Gastrocnemius medialis (tissue), 4 donors: Measurements from ENCODE around the gene ZNF236. TPM values are rescaled to one million over a fixed set of nuclear protein-coding genes. Genes with fewer than 3 reads are reported as not detected.

ENCODE experiments used
- ATAC-seq, 2 donors: fragments of 150-250 bp; one replicate each; pipeline ENCODE4 v1.9.1; 2016
- DNase-seq, 2 donors: peaks; one replicate each; pipeline ENCODE4 v3.0.0-alpha.2; 2019
- H3K27ac ChIP-seq, 4 donors: fragments of 200-600 bp; sonication (generic); 1 replicate in 1 of 4; 2 replicates in 3 of 4; pipeline ENCODE4 v1.5.1; 2016 to 2018; ENCODE audit warnings: mild to moderate bottlenecking in 2 of 4, moderate library complexity in 1 of 4
- H3K27me3 ChIP-seq, 3 donors: fragments of 200-600 bp; sonication (generic) in 2 of 3; 1 replicate in 1 of 3; 2 replicates in 2 of 3; pipeline versions ENCODE4 v1.5.1 to v1.6.0; 2016 to 2019; ENCODE audit warnings: mild to moderate bottlenecking in 1 of 3, moderate library complexity in 1 of 3
- H3K36me3 ChIP-seq, 2 donors: fragments of 200-600 bp; sonication (generic) in 1 of 2; one replicate each; pipeline ENCODE4 v1.5.1; 2017 to 2018
- H3K4me1 ChIP-seq, 2 donors: fragments of 200-600 bp; sonication (generic) in 1 of 2; one replicate each; pipeline ENCODE4 v1.5.1; 2016 to 2017; ENCODE audit warnings: mild to moderate bottlenecking in 2 of 2
- H3K4me3 ChIP-seq, 4 donors: fragments of 200-600 bp; sonication (generic) in 3 of 4; 1 replicate in 1 of 4; 2 replicates in 3 of 4; pipeline ENCODE4 v1.5.1; 2016 to 2019; ENCODE audit warnings: mild to moderate bottlenecking in 2 of 4
- H3K9me3 ChIP-seq, 3 donors: fragments of 200-600 bp; sonication (generic) in 2 of 3; 1 replicate in 1 of 3; 2 replicates in 2 of 3; pipeline ENCODE4 v1.5.1; 2016 to 2019
- CTCF ChIP-seq, 5 experiments: fragments of 450-650 bp in 3 of 5; fragments of 200-600 bp in 2 of 5; sonication (generic) in 2 of 5; IDR thresholded peaks in 4 of 5; conservative IDR thresholded peaks in 1 of 5; 1 replicate in 4 of 5; 2 replicates in 1 of 5; pipeline ENCODE4 v1.5.1; 2016 to 2019; ENCODE audit warnings: antibody characterized with exemption in 5 of 5, mild to moderate bottlenecking in 3 of 5, moderate library complexity in 3 of 5
- POLR2A ChIP-seq, 2 donors: fragments of 450-650 bp; IDR thresholded peaks; one replicate each; pipeline ENCODE4 v1.6.1; 2017; ENCODE audit warnings: antibody characterized with exemption in 2 of 2, mild to moderate bottlenecking in 2 of 2, moderate library complexity in 2 of 2
- in situ Hi-C, 4 donors: fragments of 200-750 bp; cut with MboI; loops; one replicate each; pipeline versions ENCODE4 v1.15.0 to v1.8.0; 2017; ENCODE audit warnings: low sequenced_read_pairs in 4 of 4
- intact Hi-C: fragments of 100-400 bp; cut with DNase I; formaldehyde crosslinking; loops from one replicate; pipeline ENCODE4 v1.15.1; 2023; ENCODE audit warnings: low total_unique reads
- total RNA-seq, 4 donors: library from RNA; depleted of rRNA; stranded (reverse); fragments of >200 nt; gene quantifications; one replicate each; pipeline versions ENCODE4 v1.1.0 to v1.2.3, GENCODE V29; 2016

Gene ZNF236
- total RNA-seq, 4 donors from 2014 or later: 6.2 to 7.1 (median 6.5) TPM

DNA sequence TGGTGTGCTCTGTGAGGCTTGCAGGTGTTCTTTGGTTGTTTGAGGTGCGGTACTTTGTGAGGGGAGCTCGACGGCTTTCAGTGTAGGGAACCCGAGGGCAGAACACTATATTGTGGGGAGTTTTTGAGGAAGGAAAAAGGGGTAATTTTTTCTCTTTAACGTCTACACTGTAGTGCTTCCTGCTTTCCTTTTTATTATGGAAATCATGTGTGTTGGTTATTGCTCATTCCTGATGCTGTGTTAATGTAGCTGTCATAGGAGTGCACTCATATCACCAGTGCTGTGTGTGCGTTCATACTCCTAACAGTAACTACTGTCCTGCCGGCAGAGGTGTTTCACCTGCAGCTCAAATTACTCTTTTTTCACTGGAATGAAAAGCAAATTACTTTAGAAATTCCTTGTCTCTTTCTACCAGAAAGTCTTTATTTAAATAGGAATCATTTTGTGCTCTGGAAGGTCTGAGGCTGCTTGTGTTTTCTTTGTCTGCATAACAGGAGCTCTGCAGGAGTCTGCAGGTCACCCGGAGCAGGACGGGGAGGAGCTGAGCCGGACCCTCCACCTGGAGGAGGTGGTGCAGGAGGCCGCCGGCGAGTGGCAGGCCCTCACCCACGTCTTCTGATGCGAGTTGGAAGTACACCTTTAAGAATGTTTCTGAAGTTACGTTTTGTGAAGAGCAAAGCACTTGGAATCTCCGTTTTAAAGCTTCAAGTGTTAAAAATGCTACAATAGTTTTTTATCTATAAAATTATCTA, 145.5 kb downstream of the ZNF236 start:
- no peak for DNase-seq
- H3K9me3 ChIP-seq: no peaks in the 10 kb centered on the region
- H3K36me3 ChIP-seq: peaks cover 0 to 14% of the 10 kb centered on the region in 2 donors
- intact Hi-C loops (no loop called here), in situ Hi-C loops (no loop called here)
- no peaks in the 10 kb centered on the region for H3K27me3 ChIP-seq
- no peak overlapping the region for H3K4me3 ChIP-seq
- no peak for TF ChIP-seq POLR2A (IDR thresholded peaks at IDR 0.05)
- TF ChIP-seq CTCF (IDR thresholded peaks at IDR 0.05 in 4 of 5, conservative IDR thresholded peaks at IDR 0.05 in 1 of 5): no peak
- H3K4me1 ChIP-seq: no peaks in the 10 kb centered on the region
- ATAC-seq: no peak
- no peak overlapping the region for H3K27ac ChIP-seq

GRCh38 chr18:76970770-76971559, 148.6 kb downstream of the ZNF236 start:
- in situ Hi-C loops (loop anchor here in 1 of 4 donors (5.0 kb wide), 1 partner anchor 174 kb away; no protein-coding TSS in a partner anchor), intact Hi-C loops (no loop called here)
- Histone ChIP-seq H3K36me3 (peaks cover 0 to 14% of the 10 kb centered on the region in 2 donors), H3K9me3 (no peaks in the 10 kb centered on the region), H3K4me1 (no peaks in the 10 kb centered on the region), H3K4me3 (no peak overlapping the region), H3K27ac (no peak overlapping the region), H3K27me3 (no peaks in the 10 kb centered on the region)
- ATAC-seq: no peak
- DNase-seq: no peak
- TF ChIP-seq POLR2A (IDR thresholded peaks at IDR 0.05) (no peak), CTCF (IDR thresholded peaks at IDR 0.05 in 4 of 5, conservative IDR thresholded peaks at IDR 0.05 in 1 of 5) (no peak)

- TF ChIP-seq POLR2A (IDR thresholded peaks at IDR 0.05) (no peak), CTCF (IDR thresholded peaks at IDR 0.05 in 4 of 5, conservative IDR thresholded peaks at IDR 0.05 in 1 of 5) (no peak)
- no peak for DNase-seq
- no peak for ATAC-seq
- H3K36me3 ChIP-seq: peaks cover 0 to 14% of the 10 kb centered on the region in 2 donors
- H3K4me3 ChIP-seq: no peak overlapping the region
- in situ Hi-C loops (loop anchor here in 1 of 4 donors (5.0 kb wide), 1 partner anchor 175 kb away; no protein-coding TSS in a partner anchor), intact Hi-C loops (loop anchor here (2.0 kb wide), 1 partner anchor 13 kb away; no protein-coding TSS in a partner anchor)
- H3K27ac ChIP-seq: no peak overlapping the region
- no peaks in the 10 kb centered on the region for H3K9me3 ChIP-seq
- H3K4me1 ChIP-seq: peaks cover 6% of the 10 kb centered on the region in 2 donors
- no peaks in the 10 kb centered on the region for H3K27me3 ChIP-seq
Observed at GRCh38 chr18:76972241-76972640, 149.9 kb downstream of the ZNF236 start.

- no peaks in the 10 kb centered on the region for H3K27me3 ChIP-seq
- in situ Hi-C loops: loop anchor here in 1 of 4 donors (5.0 kb wide), 1 partner anchor 176 kb away; no protein-coding TSS in a partner anchor
- no peak for ATAC-seq
Observed at GRCh38 chr18:76972846-76973519, 150.6 kb downstream of the ZNF236 start.

More at GRCh38 chr18:76972846-76973519, 150.6 kb downstream of the ZNF236 start:
- no peak for TF ChIP-seq POLR2A (IDR thresholded peaks at IDR 0.05)
- no peak for TF ChIP-seq CTCF (IDR thresholded peaks at IDR 0.05 in 4 of 5, conservative IDR thresholded peaks at IDR 0.05 in 1 of 5)
- H3K4me1 ChIP-seq: peaks cover 13% of the 10 kb centered on the region in 2 donors
- H3K9me3 ChIP-seq: no peaks in the 10 kb centered on the region
- no peak overlapping the region for H3K4me3 ChIP-seq
- H3K36me3 ChIP-seq: peaks cover 0 to 11% of the 10 kb centered on the region in 2 donors
- intact Hi-C loops: loop anchor here (2.0 kb wide), 1 partner anchor 14 kb away; no protein-coding TSS in a partner anchor
- H3K27ac ChIP-seq: no peak overlapping the region
- DNase-seq: no peak
